ENCODE measurements around the gene PPARG.

Gene PPARG

DNA sequence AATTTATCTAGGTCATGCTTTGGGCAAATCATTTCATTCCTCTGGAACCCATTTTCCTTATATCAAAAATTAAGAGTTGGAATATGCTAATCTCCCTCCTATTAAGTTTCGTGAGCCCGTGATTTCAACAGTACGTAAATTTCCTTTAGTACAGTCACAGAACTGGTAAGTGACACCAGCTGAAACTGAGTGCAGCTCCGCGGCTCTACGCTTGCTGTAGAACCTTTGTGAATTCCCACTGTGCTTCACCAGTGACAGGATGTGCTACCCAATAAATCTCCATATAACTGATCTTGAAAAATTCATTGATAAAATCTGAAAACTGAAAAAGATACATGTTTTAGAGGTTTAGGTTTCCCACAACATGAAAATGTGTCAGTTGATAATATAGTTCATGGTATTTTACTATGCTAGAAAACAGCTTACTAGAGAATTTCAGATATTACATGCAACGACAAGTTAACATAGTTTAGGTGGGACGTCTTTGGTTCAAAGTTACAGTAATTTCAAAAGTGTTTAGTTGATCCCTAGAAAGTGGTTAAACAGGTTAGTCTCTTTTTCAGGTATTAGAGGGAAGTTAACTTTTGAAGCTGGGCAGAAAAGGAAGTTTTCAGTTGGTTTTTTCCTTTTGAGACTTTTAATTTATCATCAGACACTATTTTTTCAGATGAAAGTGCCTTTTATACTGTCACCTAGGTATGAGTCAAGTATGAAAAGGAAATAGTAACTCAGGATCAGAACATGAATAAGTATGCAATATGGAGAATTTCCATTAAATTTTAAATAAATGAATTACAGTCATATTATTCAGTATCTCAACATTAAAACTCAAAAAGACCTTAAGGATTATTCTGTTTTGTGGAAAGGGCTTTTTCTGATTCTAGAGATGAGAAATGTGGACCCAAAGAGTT, 57.0 kb downstream of the PPARG start:
- DNase-seq, result no peak

- no peak for DNase-seq
These were observed 58.4 kb downstream of the PPARG start for GRCh38 chr3:12347301-12347700.

GRCh38 chr3:12349895-12350811, 61.3 kb downstream of the PPARG start:
- DNase-seq, result no peak

- DNase-seq, result no peak
These were observed 62.3 kb downstream of the PPARG start for GRCh38 chr3:12351145-12351544.

GRCh38 chr3:12352253-12352652, 63.4 kb downstream of the PPARG start:
- no peak for DNase-seq

- no peak for DNase-seq
These were observed 63.9 kb downstream of the PPARG start for GRCh38 chr3:12352755-12353154.

DNA sequence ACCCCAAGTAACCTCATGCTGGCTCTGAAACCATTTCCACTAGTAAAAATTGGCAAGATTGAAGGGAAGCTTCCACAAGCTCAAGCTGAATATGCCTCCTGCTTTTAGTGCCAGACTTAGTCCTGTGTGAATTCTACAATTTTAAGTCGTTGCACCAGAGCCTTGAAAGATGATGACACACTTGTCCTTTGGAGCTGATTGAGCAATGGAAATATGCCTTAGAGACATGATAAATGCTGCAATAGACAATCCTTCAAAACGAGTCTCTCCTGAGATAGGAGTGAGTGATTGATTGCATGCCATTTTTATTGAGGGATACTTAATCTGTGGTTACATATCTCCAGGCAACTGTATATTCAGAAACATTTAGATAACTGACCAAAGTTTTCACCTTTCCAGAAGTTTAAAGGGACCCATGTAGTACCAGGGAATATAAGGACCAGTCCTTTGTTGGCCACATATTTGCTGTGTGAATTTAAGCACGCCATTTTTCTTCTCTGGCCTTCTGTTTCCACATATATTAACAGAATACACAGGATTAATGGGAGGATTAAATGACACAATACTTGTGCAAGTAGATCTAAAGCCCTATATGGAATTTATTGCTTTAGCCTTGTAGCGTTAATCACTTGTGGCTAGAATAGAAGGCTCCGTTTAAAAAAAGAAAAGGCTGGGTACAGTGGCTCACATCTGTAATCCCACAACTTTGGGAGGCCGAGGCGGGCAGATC, 65.1 kb downstream of the PPARG start:
- DNase-seq, result no peak

DNA sequence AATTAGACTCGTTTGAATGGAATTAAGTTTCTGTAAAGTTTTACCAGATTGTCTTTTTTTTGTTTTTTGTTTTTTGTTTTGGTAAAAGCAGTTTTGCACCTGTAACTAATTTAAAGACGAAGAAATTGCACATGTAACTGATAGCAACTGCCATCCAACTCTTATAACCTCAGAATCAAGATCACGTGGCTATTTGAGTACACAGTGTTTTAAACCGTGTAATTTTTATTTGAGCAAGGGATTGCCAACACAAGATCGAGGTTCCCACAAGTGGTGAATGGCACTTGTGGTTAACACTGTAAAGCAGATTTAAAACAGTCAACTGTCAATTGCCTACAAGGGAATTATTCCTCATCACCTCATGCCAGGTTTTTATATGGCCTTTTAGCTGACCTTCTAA, 67.3 kb downstream of the PPARG start:
- DNase-seq, result no peak

GRCh38 chr3:12356996-12357395, 68.1 kb downstream of the PPARG start:
- DNase-seq, result no peak

- DNase-seq, result no peak
These were observed 68.6 kb downstream of the PPARG start for GRCh38 chr3:12357456-12357855.

DNA sequence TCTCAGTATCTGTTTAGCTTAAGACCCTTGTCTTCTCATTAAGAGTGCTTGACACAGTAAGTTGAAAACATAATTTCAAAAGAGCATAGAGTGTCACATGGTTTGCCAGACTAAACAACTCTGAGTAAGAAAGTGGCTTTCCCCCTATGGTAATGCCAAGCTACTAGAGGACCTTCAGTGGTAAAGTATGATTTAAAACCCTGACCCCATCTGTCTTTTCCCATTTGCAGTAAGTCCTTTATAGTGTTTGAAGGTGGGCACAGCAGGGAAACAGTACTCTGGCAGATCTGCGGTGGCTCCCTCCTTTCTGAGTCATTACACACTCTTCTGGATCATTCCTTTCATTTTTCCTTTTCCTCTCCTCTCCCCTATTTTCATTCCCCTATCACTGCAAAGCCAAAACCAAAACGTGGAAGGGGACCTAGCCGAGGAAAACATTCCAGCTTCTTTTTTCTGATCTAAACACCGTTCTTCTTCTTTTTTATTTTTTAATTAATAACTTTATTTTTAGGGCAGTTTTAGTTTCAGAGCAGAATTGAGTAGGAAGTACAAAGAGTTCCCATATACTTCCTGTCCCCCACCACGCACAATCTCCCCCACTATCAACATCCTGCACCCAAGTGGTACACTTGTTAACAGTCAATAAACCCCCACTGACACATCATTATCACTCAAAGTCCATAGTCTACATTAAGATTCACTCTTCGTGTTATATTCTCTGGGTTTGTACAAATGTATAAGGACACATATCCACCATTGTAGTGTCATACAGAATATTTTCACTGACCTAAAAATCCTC, 74.7 kb downstream of the PPARG start:
- DNase-seq, result no peak

DNA sequence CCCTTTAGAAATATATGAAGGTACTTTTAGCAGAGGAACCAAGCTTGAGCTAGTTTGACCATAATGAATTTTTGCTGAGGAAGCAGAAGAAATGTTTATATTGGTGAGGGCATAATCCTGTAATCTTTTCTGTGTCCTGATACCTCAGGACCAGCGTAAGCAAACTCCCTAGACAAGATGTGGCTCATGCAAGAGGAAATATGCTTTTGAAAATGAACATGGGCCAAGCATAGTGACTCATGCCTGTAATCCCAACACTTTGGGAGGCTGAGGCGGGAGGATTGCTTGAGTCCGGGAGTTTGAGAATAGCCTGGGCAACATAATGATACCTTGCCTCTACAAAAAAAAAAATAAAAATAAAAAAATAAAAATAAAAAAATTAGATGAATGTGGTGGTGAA, 78.5 kb downstream of the PPARG start:
- DNase-seq, result no peak

DNA sequence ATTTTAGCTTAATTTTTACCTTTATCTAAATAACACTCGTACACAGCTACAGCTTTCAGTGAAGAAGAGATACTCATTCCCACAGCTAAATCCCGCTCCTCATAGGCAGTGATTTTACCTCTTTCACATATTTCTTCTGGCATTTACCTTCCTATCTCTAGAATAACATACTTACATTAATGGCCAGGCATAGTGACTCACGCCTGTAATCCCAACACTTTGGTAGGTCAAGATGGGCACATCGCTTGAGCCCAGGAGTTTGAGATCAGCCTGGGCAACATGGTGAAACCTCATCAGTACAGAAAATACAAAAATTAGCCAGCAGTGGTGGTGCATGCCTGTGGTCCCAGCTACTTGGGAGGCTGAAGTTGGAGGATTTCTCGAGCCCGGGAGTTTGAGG, 80.2 kb downstream of the PPARG start:
- no peak for DNase-seq

GRCh38 chr3:12369598-12369997, 80.7 kb downstream of the PPARG start:
- DNase-seq, result no peak

DNA sequence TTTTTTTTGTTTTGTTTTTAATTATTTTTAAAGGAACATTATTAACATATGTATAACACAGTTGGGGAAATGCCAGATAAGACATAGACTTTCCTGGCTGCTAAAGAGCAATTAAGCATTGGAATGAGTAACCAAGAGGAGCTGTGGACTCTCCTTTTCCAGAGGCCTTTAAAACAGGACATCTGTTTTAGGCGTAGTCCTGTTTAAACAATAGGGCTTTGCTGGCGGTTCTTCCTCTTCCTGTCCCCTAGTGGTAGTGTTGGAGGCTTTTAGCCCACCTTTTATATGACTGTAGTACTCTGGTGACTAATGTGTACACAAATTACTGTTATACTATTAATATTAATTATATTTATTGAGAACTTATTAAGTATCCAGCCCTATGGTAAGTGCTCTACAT, 81.9 kb downstream of the PPARG start:
- no peak for DNase-seq

DNA sequence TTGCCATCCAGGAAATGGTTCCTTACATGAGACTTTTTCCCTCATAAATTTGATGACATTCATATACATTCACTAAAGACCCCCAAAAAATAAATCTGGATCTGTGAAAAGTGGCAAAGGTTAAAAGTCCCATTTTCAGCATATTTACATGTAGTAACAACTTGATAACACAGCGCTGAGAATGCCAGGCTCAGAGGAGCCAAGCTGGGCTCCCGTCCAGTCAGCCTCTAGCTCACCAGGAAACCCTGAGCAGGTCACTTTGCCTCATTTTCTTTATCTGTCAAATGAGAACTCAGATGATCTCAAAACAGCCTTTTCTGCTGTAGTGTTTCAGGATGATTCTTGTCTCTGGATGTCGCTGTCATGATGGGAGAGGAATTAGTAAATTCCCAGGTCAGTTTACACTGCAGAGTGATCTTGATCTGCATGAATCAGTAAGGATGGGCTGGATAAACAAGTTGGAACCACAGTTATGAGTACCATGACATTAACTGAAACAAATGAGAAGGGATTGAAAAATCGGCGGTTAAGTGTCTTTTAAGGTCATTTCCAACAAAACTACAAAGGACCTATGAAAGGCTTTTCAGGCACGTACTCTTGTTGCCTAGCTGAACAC, 82.8 kb downstream of the PPARG start:
- DNase-seq, result no peak

- DNase-seq, result no peak
These were observed 83.9 kb downstream of the PPARG start for GRCh38 chr3:12372741-12373280.

DNA sequence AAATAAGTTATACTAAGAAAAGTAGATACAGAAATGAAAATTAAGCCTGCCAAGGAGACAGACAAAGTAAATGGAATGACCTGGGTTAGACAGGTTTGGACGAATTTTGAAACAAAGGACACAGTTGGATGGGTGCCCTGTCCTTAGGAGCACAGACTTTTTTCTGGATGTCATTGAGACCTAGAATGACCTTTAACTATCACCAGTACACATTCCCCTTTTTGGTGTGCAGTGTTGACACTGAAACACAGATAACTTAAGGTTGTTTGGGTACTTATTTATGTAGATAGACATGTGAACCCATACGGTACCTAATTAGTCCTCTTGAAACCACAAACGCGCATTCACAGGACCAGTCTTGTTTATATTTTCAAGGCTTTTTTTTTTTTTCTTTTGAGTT, 86.7 kb downstream of the PPARG start:
- DNase-seq, result no peak

GRCh38 chr3:12379640-12380429, 91.0 kb downstream of the PPARG start:
- DNase-seq, result no peak

DNA sequence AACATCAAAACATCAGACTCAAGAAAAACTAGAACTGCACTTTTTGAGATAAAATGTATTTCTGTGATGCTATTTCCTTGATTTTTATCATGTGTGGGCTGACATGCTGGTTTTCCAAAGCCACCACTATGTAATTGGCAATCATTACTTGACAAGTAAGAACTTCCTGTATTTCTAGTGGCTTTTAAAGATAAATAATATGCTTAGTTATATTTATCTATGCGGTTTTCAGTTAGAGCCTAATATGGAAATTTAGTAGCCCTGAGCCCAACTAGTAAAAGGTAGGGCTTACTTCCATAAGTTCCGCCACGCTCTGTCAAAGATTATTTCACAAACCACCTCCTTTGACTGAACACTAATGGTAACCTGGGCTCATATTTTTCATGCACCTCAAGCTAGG, 91.6 kb downstream of the PPARG start:
- DNase-seq, result no peak

GRCh38 chr3:12381199-12381598, 92.3 kb downstream of the PPARG start:
- no peak for DNase-seq

Data from activated effector memory CD4-positive, alpha-beta T cell treated with anti-CD3 and anti-CD28 coated beads, Interleukin-2, amount 50 U/mL, for 16 hours (primary cell).